IMR-90 (cell line): ENCODE results near the gene GPATCH2. TPM values are rescaled to one million over a fixed set of nuclear protein-coding genes. Genes with fewer than 3 reads are reported as not detected.

Source experiments
- ATAC-seq: fragments of 200-7000 bp; cut with Tn5 transposase; 2 replicates; pipeline ENCODE4 v1.9.1; 2020; ENCODE audit warnings: low read depth, mild to moderate bottlenecking, moderate library complexity
- BruUV-seq: library from RNA; stranded (reverse); fragments of 400-500 nt; replicated peaks from 2 replicates; lab custom pipeline; 2021; lab: Mats Ljungman, UMichigan
- CTCF ChIA-PET: fragments of 300-600 bp; formaldehyde crosslinking; extraction: SDS; loops from one replicate; lab custom pipeline; 2021; ENCODE audit warnings: antibody characterized with exemption; lab: Yijun Ruan, JAX
- POLR2A ChIA-PET: fragments of 300-600 bp; sonication (Branson Sonifier 250); formaldehyde crosslinking; loops from one replicate; lab custom pipeline; 2022; ENCODE audit warnings: antibody characterized with exemption; ENCODE audit not compliant: unreplicated experiment; lab: Charles Lee
- DNase-seq: peaks from one replicate; pipeline ENCODE4 v3.0.0; 2013
- H2AFZ ChIP-seq: replicated peaks from 2 replicates; pipeline ENCODE3; 2013; ENCODE audit warnings: low read length, mild to moderate bottlenecking; ENCODE audit not compliant: poor library complexity
- H2AK5ac ChIP-seq: 2 replicates; pipeline ENCODE4 v1.6.1; 2013; ENCODE audit warnings: low read depth, low read length, inconsistent platforms
- H2AK9ac ChIP-seq: replicated peaks from 2 replicates; pipeline ENCODE3; 2013; ENCODE audit warnings: mild to moderate bottlenecking, low read depth, low read length, moderate library complexity; ENCODE audit not compliant: poor library complexity
- H2BK120ac ChIP-seq: 2 replicates; pipeline ENCODE4 v1.6.1; 2013; ENCODE audit warnings: low read depth, low read length, inconsistent platforms
- H2BK15ac ChIP-seq: 3 replicates; pipeline ENCODE4 v1.6.1; 2013; ENCODE audit warnings: low read depth, low read length, inconsistent platforms
- H2BK20ac ChIP-seq: 2 replicates; pipeline ENCODE4 v1.6.1; 2013; ENCODE audit warnings: low read depth, mild to moderate bottlenecking, inconsistent platforms, low read length, moderate library complexity
- H2BK5ac ChIP-seq: 2 replicates; pipeline ENCODE4 v1.6.1; 2013; ENCODE audit warnings: mild to moderate bottlenecking, low read depth, low read length, inconsistent platforms; ENCODE audit not compliant: poor library complexity, severe bottlenecking
- H3K14ac ChIP-seq: replicated peaks from 2 replicates; pipeline ENCODE4 v1.6.1; 2013; ENCODE audit warnings: low read depth, low read length, inconsistent platforms
- H3K18ac ChIP-seq: 2 replicates; pipeline ENCODE4 v1.6.1; 2013; ENCODE audit warnings: low read depth, low read length, control low read depth
- H3K23ac ChIP-seq: 2 replicates; pipeline ENCODE4 v1.6.1; 2013; ENCODE audit warnings: low read depth, low read length, inconsistent platforms
- H3K27ac ChIP-seq: 2 replicates; pipeline ENCODE4 v1.5.1; 2013; ENCODE audit warnings: mild to moderate bottlenecking, control low read depth, low read length; ENCODE audit not compliant: insufficient read depth
- H3K27me3 ChIP-seq: 2 replicates; pipeline ENCODE4 v1.6.1; 2013; ENCODE audit warnings: low read length; ENCODE audit not compliant: control insufficient read depth, insufficient read depth
- H3K36me3 ChIP-seq: 2 replicates; pipeline ENCODE4 v1.6.1; 2013; ENCODE audit warnings: low read length, mixed read lengths; ENCODE audit not compliant: control insufficient read depth, insufficient read depth
- H3K4ac ChIP-seq: 2 replicates; pipeline ENCODE4 v1.6.1; 2013; ENCODE audit warnings: low read depth, low read length, inconsistent platforms
- H3K4me1 ChIP-seq: 2 replicates; pipeline ENCODE4 v1.6.1; 2013; ENCODE audit warnings: low read length, mixed read lengths; ENCODE audit not compliant: control insufficient read depth, insufficient read depth
- H3K4me2 ChIP-seq: 2 replicates; pipeline ENCODE4 v1.6.1; 2013; ENCODE audit warnings: low read depth, mild to moderate bottlenecking, control low read depth, low read length, moderate library complexity
- H3K4me3 ChIP-seq: 2 replicates; pipeline ENCODE4 v1.5.1; 2013; ENCODE audit warnings: low read depth, mild to moderate bottlenecking, control low read depth, low read length, moderate library complexity; ENCODE audit not compliant: insufficient read depth
- H3K56ac ChIP-seq: 2 replicates; pipeline ENCODE4 v1.6.1; 2013; ENCODE audit warnings: low read length, inconsistent platforms; ENCODE audit not compliant: insufficient read depth; ENCODE audit errors: extremely low read depth
- H3K79me1 ChIP-seq, 2 experiments: 2 replicates each; pipeline ENCODE4 v1.6.1; 2013; ENCODE audit warnings: low read length in 2 of 2, inconsistent platforms in 1 of 2, low read depth in 1 of 2
- H3K9ac ChIP-seq: 2 replicates; pipeline ENCODE4 v1.6.1; 2013; ENCODE audit warnings: low read depth, low read length, control low read depth
- H3K9me1 ChIP-seq: 2 replicates; pipeline ENCODE4 v1.6.1; 2013; ENCODE audit warnings: low read length, inconsistent platforms; ENCODE audit not compliant: insufficient read depth
- H3K9me3 ChIP-seq: 2 replicates; pipeline ENCODE4 v1.6.1; 2013; ENCODE audit warnings: low read length; ENCODE audit not compliant: control insufficient read depth, insufficient read depth
- H4K20me1 ChIP-seq: 2 replicates; pipeline ENCODE4 v1.6.1; 2013; ENCODE audit warnings: low read length, inconsistent platforms; ENCODE audit not compliant: insufficient read depth
- H4K5ac ChIP-seq: 2 replicates; pipeline ENCODE4 v1.6.1; 2013; ENCODE audit warnings: mild to moderate bottlenecking, low read depth, low read length, control low read depth
- H4K8ac ChIP-seq, 2 experiments: 2 replicates each; pipeline ENCODE4 v1.6.1; 2013; ENCODE audit warnings: low read depth in 2 of 2, low read length in 2 of 2, control low read depth in 1 of 2, inconsistent platforms in 1 of 2
- H4K91ac ChIP-seq: 2 replicates; pipeline ENCODE4 v1.6.1; 2013; ENCODE audit warnings: low read depth, low read length, inconsistent platforms; ENCODE audit not compliant: insufficient read depth
- BHLHE40 ChIP-seq: fragments of 150-350 bp; IDR thresholded peaks from 2 replicates; pipeline ENCODE4 v1.6.1; 2016; ENCODE audit warnings: mild to moderate bottlenecking, low read depth, low read length
- CEBPB ChIP-seq: IDR thresholded peaks from 2 replicates; pipeline ENCODE4 v1.6.1; 2012; ENCODE audit warnings: low read depth, low read length, improper control_type of control experiment
- CHD1 ChIP-seq: IDR thresholded peaks from 2 replicates; pipeline ENCODE4 v1.6.1; 2012; ENCODE audit warnings: low read depth, low read length, improper control_type of control experiment
- FOS ChIP-seq: fragments of 150-350 bp; IDR thresholded peaks from 2 replicates; pipeline ENCODE4 v1.6.1; 2016; ENCODE audit warnings: low read depth, low read length
- MAFK ChIP-seq: IDR thresholded peaks from 2 replicates; pipeline ENCODE4 v1.6.1; 2012; ENCODE audit warnings: low read depth, low read length, improper control_type of control experiment
- MAZ ChIP-seq: IDR thresholded peaks from 2 replicates; pipeline ENCODE4 v1.6.1; 2012; ENCODE audit warnings: low read depth, mild to moderate bottlenecking, low read length, improper control_type of control experiment, moderate library complexity, borderline replicate concordance
- NFE2L2 ChIP-seq: fragments of 150-350 bp; IDR thresholded peaks from 2 replicates; pipeline ENCODE4 v1.6.1; 2016; ENCODE audit warnings: low read depth, mild to moderate bottlenecking, low read length
- RAD21 ChIP-seq: IDR thresholded peaks from 2 replicates; pipeline ENCODE4 v1.6.1; 2012; ENCODE audit warnings: low read length, improper control_type of control experiment
- SMC3 ChIP-seq: fragments of 150-350 bp; IDR thresholded peaks from 2 replicates; pipeline ENCODE4 v1.6.1; 2016; ENCODE audit warnings: low read depth, mild to moderate bottlenecking, antibody characterized with exemption, low read length, moderate library complexity
- WGBS, 2 experiments: methylation state at CpG; one replicate each; pipeline versions ENCODE4 v1.1.5 to v1.1.7; 2013; ENCODE audit warnings: missing lambda C conversion rate in 2 of 2; ENCODE audit not compliant: insufficient read length in 1 of 2; ENCODE audit errors: extremely low coverage in 2 of 2; 5-methylcytosine and 5-hydroxymethylcytosine counted together
- dilution Hi-C: fragments of 300-500 bp; cut with HindIII; formaldehyde crosslinking; loops from one replicate; pipeline ENCODE4 v1.14.3; 2018; ENCODE audit warnings: low sequenced_read_pairs; ENCODE audit not compliant: unreplicated experiment
- in situ Hi-C: fragments of 300-500 bp; cut with MboI; formaldehyde crosslinking; loops from 3 replicates; pipeline ENCODE4 v1.14.3; 2019; ENCODE audit warnings: low sequenced_read_pairs, inconsistent platforms, mixed read lengths
- intact Hi-C: fragments of 100-400 bp; cut with micrococcal nuclease; formaldehyde crosslinking; loops from 2 replicates; pipeline ENCODE4 v1.10.0; 2022
- polyA plus RNA-seq, 3 experiments: library from polyadenylated mRNA; depleted of rRNA; stranded (reverse); fragments of >200 nt; gene quantifications; 2 replicates each; pipeline ENCODE4 v1.2.3, GENCODE V29; 2012; ENCODE audit warnings: low replicate concordance in 1 of 3
- total RNA-seq: library from RNA; depleted of rRNA; stranded (reverse); fragments of >200 nt; gene quantifications from 2 replicates; pipeline ENCODE4 v1.2.3, GENCODE V29; 2012
- TF ChIP-seq, protein P1 (sequence below): fragments of 150-350 bp; IDR thresholded peaks from 2 replicates; pipeline ENCODE4 v1.6.1; 2016; ENCODE audit warnings: low read depth, mild to moderate bottlenecking, low read length, moderate library complexity, borderline replicate concordance

The GPATCH2 gene
- total and polyA plus RNA-seq, 2 of the 4 experiments (the other 2 are of a cell fraction): 4.7 to 11.8 TPM

DNA sequence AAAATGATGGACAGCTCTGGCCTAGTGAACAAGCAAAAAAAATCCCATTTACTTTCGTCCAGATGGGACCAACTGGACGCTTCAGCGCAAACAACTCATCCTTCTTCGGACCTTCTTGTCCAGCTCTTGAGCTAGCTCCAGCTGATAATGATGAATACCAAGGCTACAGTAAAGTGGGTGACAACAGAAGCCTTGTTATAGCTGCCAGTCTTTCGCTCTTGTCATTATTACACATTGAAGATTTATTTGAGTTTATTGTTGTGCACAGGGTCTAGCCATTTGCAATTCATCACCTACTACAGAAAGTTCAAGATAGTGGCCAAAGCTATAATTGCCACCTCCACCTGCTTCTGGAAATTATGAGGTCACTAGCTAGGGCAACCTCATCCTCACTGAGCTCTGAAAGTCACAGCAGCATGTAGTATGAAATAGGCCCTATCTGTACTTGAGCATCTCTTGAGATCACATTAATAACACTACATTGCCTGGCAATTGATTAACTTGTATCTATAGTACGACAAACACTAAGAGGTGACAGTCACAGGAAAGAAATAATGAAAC, 76.9 kb downstream of the GPATCH2 start:
- dilution Hi-C loops: no loop called here
- BruUV-seq: no TSS peak
- in situ Hi-C loops: no loop called here
- DNase-seq: no peak
- Histone ChIP-seq H2BK15ac (no peak overlapping the region), H2BK20ac (no peak overlapping the region), H3K9me3 (no peaks in the 10 kb centered on the region), H3K4me3 (no peak overlapping the region), H3K27me3 (no peaks in the 10 kb centered on the region), H3K14ac (no peak overlapping the region), H3K23ac (no peak overlapping the region), H2BK120ac (no peak overlapping the region), H4K91ac (no peak overlapping the region), H4K8ac (no peak overlapping the region), H3K36me3 (no peaks in the 10 kb centered on the region), H2AK5ac (no peak overlapping the region), H3K4ac (no peak overlapping the region), H3K9ac (no peak overlapping the region), H3K79me1 (peaks cover 5 to 6% of the 10 kb centered on the region in 2 experiments; a peak in 2 of 4 replicates), H4K20me1 (no peaks in the 10 kb centered on the region), H3K56ac (no peak overlapping the region), H2AK9ac (no peak overlapping the region), H2AFZ (no peak overlapping the region), H3K27ac (no peak overlapping the region), H3K4me2 (no peak overlapping the region), H2BK5ac (no peak overlapping the region), H4K5ac (no peak overlapping the region), H3K9me1 (peaks cover 3% of the 10 kb centered on the region; the same call in 1 of the 2 replicates), H3K18ac (no peak overlapping the region), H3K4me1 (no peaks in the 10 kb centered on the region)
- WGBS, 2 experiments: no CpG with 5 or more reads among the region's 6 CpGs
- intact Hi-C loops: no loop called here
- ChIA-PET POLR2A (no interaction called here), CTCF (no interaction called here)
- no peak for ATAC-seq
- TF ChIP-seq MAZ (no peak), RAD21 (no peak), BHLHE40 (no peak), CEBPB (no peak), CHD1 (no peak), MAFK (no peak), NFE2L2 (no peak), SMC3 (no peak), FOS (no peak)
- TF ChIP-seq, protein P1, sequence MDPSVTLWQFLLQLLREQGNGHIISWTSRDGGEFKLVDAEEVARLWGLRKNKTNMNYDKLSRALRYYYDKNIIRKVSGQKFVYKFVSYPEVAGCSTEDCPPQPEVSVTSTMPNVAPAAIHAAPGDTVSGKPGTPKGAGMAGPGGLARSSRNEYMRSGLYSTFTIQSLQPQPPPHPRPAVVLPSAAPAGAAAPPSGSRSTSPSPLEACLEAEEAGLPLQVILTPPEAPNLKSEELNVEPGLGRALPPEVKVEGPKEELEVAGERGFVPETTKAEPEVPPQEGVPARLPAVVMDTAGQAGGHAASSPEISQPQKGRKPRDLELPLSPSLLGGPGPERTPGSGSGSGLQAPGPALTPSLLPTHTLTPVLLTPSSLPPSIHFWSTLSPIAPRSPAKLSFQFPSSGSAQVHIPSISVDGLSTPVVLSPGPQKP: no peak
